ENCODE measurements around the gene INPP4A.
A peak's percentile ranks its signal among the peaks of the same experiment; 100 is the strongest.

INPP4A gene

GRCh38 chr2:98564541-98565132 is 120.0 kb downstream of the INPP4A start:
- H3K4me3 Mint-ChIP-seq, result no peak overlapping the region
- H3K4me1 Mint-ChIP-seq (ENCODE audit: low read depth), result peaks cover 5% of the 10 kb centered on the region
- H3K36me3 Mint-ChIP-seq (ENCODE audit: low read depth), result peaks cover 31% of the 10 kb centered on the region
- H3K9me3 Mint-ChIP-seq, result no peaks in the 10 kb centered on the region
- no peaks in the 10 kb centered on the region for H3K27me3 Mint-ChIP-seq
- H3K27ac Mint-ChIP-seq, result no peak overlapping the region

- Mint-ChIP-seq H3K27ac (peak overlapping the region; percentile 5), H3K9me3 (no peaks in the 10 kb centered on the region), H3K27me3 (no peaks in the 10 kb centered on the region), H3K4me1 (ENCODE audit: low read depth) (no peaks in the 10 kb centered on the region), H3K4me3 (no peak overlapping the region), H3K36me3 (ENCODE audit: low read depth) (peaks cover 36% of the 10 kb centered on the region)
Measured at GRCh38 chr2:98565286-98565860, 120.7 kb downstream of the INPP4A start.

GRCh38 chr2:98565941-98566340 is 121.3 kb downstream of the INPP4A start:
- no peak overlapping the region for H3K4me3 Mint-ChIP-seq

GRCh38 chr2:98568161-98568956 is 123.7 kb downstream of the INPP4A start:
- H3K4me3 Mint-ChIP-seq, result no peak overlapping the region
- no peaks in the 10 kb centered on the region for H3K27me3 Mint-ChIP-seq
- H3K4me1 Mint-ChIP-seq (ENCODE audit: low read depth), result no peaks in the 10 kb centered on the region
- peaks cover 34% of the 10 kb centered on the region for H3K36me3 Mint-ChIP-seq (ENCODE audit: low read depth)
- no peaks in the 10 kb centered on the region for H3K9me3 Mint-ChIP-seq
- no peak overlapping the region for H3K27ac Mint-ChIP-seq

More at GRCh38 chr2:98565941-98566340, 121.3 kb downstream of the INPP4A start:
- Mint-ChIP-seq H3K27ac (peak overlapping the region; percentile 5), H3K9me3 (no peaks in the 10 kb centered on the region), H3K27me3 (no peaks in the 10 kb centered on the region), H3K4me1 (ENCODE audit: low read depth) (no peaks in the 10 kb centered on the region), H3K36me3 (ENCODE audit: low read depth) (peaks cover 35% of the 10 kb centered on the region)

GRCh38 chr2:98569197-98569793 is 124.6 kb downstream of the INPP4A start:
- no peaks in the 10 kb centered on the region for H3K9me3 Mint-ChIP-seq
- H3K27me3 Mint-ChIP-seq, result no peaks in the 10 kb centered on the region
- no peak overlapping the region for H3K27ac Mint-ChIP-seq
- H3K4me3 Mint-ChIP-seq, result no peak overlapping the region
- peaks cover 40% of the 10 kb centered on the region for H3K36me3 Mint-ChIP-seq (ENCODE audit: low read depth)
- H3K4me1 Mint-ChIP-seq (ENCODE audit: low read depth), result no peaks in the 10 kb centered on the region

- no peak overlapping the region for H3K27ac Mint-ChIP-seq
- no peak overlapping the region for H3K4me3 Mint-ChIP-seq
- H3K36me3 Mint-ChIP-seq (ENCODE audit: low read depth), result peaks cover 40% of the 10 kb centered on the region
- no peaks in the 10 kb centered on the region for H3K27me3 Mint-ChIP-seq
- H3K4me1 Mint-ChIP-seq (ENCODE audit: low read depth), result no peaks in the 10 kb centered on the region
- H3K9me3 Mint-ChIP-seq, result no peaks in the 10 kb centered on the region
Measured at GRCh38 chr2:98569915-98570314, 125.3 kb downstream of the INPP4A start.

GRCh38 chr2:98570356-98570755 is 125.7 kb downstream of the INPP4A start:
- Mint-ChIP-seq H3K9me3 (no peaks in the 10 kb centered on the region), H3K36me3 (ENCODE audit: low read depth) (peaks cover 40% of the 10 kb centered on the region), H3K4me1 (ENCODE audit: low read depth) (no peaks in the 10 kb centered on the region), H3K4me3 (no peak overlapping the region), H3K27me3 (no peaks in the 10 kb centered on the region), H3K27ac (no peak overlapping the region)

GRCh38 chr2:98571121-98571701 is 126.6 kb downstream of the INPP4A start:
- H3K27ac Mint-ChIP-seq, result no peak overlapping the region
- H3K9me3 Mint-ChIP-seq, result no peaks in the 10 kb centered on the region
- peaks cover 37% of the 10 kb centered on the region for H3K36me3 Mint-ChIP-seq (ENCODE audit: low read depth)
- H3K27me3 Mint-ChIP-seq, result no peaks in the 10 kb centered on the region
- H3K4me1 Mint-ChIP-seq (ENCODE audit: low read depth), result no peaks in the 10 kb centered on the region
- no peak overlapping the region for H3K4me3 Mint-ChIP-seq

GRCh38 chr2:98571796-98572195 is 127.1 kb downstream of the INPP4A start:
- Mint-ChIP-seq H3K27ac (no peak overlapping the region), H3K9me3 (no peaks in the 10 kb centered on the region), H3K4me1 (ENCODE audit: low read depth) (no peaks in the 10 kb centered on the region), H3K36me3 (ENCODE audit: low read depth) (peaks cover 37% of the 10 kb centered on the region), H3K27me3 (no peaks in the 10 kb centered on the region), H3K4me3 (no peak overlapping the region)

- H3K27me3 Mint-ChIP-seq, result no peaks in the 10 kb centered on the region
- H3K9me3 Mint-ChIP-seq, result no peaks in the 10 kb centered on the region
Measured at GRCh38 chr2:98572211-98572610, 127.6 kb downstream of the INPP4A start.

GRCh38 chr2:98572676-98573075 is 128.0 kb downstream of the INPP4A start:
- H3K9me3 Mint-ChIP-seq, result no peaks in the 10 kb centered on the region
- no peak overlapping the region for H3K4me3 Mint-ChIP-seq
- no peak overlapping the region for H3K27ac Mint-ChIP-seq
- no peaks in the 10 kb centered on the region for H3K4me1 Mint-ChIP-seq (ENCODE audit: low read depth)
- H3K36me3 Mint-ChIP-seq (ENCODE audit: low read depth), result peaks cover 39% of the 10 kb centered on the region
- no peaks in the 10 kb centered on the region for H3K27me3 Mint-ChIP-seq

More at GRCh38 chr2:98572211-98572610, 127.6 kb downstream of the INPP4A start:
- no peak overlapping the region for H3K27ac Mint-ChIP-seq
- H3K36me3 Mint-ChIP-seq (ENCODE audit: low read depth), result peaks cover 37% of the 10 kb centered on the region
- no peak overlapping the region for H3K4me3 Mint-ChIP-seq
- H3K4me1 Mint-ChIP-seq (ENCODE audit: low read depth), result no peaks in the 10 kb centered on the region

GRCh38 chr2:98573426-98573825 is 128.8 kb downstream of the INPP4A start:
- Mint-ChIP-seq H3K27me3 (no peaks in the 10 kb centered on the region), H3K4me1 (ENCODE audit: low read depth) (no peaks in the 10 kb centered on the region), H3K36me3 (ENCODE audit: low read depth) (peaks cover 42% of the 10 kb centered on the region), H3K4me3 (no peak overlapping the region), H3K27ac (no peak overlapping the region), H3K9me3 (no peaks in the 10 kb centered on the region)

GRCh38 chr2:98576666-98577312 is 132.1 kb downstream of the INPP4A start:
- H3K27ac Mint-ChIP-seq, result no peak overlapping the region
- H3K9me3 Mint-ChIP-seq, result no peaks in the 10 kb centered on the region
- peaks cover 31% of the 10 kb centered on the region for H3K36me3 Mint-ChIP-seq (ENCODE audit: low read depth)
- no peak overlapping the region for H3K4me3 Mint-ChIP-seq
- H3K4me1 Mint-ChIP-seq (ENCODE audit: low read depth), result no peaks in the 10 kb centered on the region
- H3K27me3 Mint-ChIP-seq, result no peaks in the 10 kb centered on the region

GRCh38 chr2:98577313-98577712 is 132.7 kb downstream of the INPP4A start:
- Mint-ChIP-seq H3K27ac (no peak overlapping the region), H3K27me3 (no peaks in the 10 kb centered on the region), H3K4me3 (no peak overlapping the region), H3K9me3 (no peaks in the 10 kb centered on the region), H3K4me1 (ENCODE audit: low read depth) (no peaks in the 10 kb centered on the region), H3K36me3 (ENCODE audit: low read depth) (peaks cover 30% of the 10 kb centered on the region)
